Pulmonary artery endothelial cell (primary cell): ENCODE results near the gene PCCA. TPM values are rescaled to one million over a fixed set of nuclear protein-coding genes. Genes with fewer than 3 reads are reported as not detected.
"Not testable (repeated sequence)": the region's sequence is repeated elsewhere in the genome, so short reads cannot be mapped to it uniquely, and the experiment has no call there.

Experiments used
- DNase-seq: peaks from one replicate; pipeline ENCODE4 v3.0.0-alpha.2; 2011; ENCODE audit warnings: low read depth, low spot score
- total RNA-seq: library from RNA; depleted of rRNA; stranded (reverse); fragments of >200 nt; gene quantifications from 2 replicates; pipeline ENCODE4 v1.2.3, GENCODE V29; 2014

Gene PCCA
- total RNA-seq, 1 donor from 2014 or later = 28.6 TPM

DNA sequence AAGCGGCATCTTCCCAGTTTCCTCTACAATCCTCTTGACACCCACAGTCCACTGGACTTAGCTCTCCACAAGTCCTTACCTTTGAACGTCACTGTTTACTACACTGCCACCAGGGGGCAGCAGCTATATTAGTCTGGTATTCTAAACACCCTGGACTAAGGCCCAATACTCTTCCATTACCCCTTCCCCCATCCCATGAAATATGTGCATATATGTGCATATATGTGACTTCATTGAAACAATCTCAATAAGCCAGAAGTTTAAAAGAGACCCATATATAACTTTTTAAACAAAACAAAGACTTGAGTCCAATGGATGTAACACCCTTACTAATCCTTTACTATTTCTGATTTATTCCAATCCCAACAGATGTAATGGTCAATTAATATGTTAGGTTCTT lies 484.2 kb downstream of the PCCA start:
- DNase-seq = peak; percentile 64

DNA sequence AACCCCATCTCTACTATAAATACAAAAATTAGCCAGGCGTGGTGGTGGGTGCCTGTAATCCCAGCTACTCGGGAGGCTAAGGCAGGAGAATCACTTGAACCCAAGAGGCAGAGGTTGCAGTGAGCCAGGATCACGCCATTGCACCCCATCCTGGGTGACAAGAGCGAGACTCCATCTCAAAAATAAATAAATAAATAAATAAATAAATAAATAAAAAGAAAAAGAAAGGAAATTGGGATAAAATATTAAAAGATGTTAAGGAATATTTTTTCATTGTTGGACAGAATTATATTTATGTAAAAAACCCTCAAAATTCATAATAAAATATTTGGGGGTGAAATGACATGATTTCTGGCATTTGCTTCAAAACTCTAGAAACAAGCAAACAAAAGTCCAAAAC lies 488.3 kb downstream of the PCCA start:
- DNase-seq = not testable (repeated sequence)

Other genes with a start within 250 kb of the PCCA start
- gene ZIC5, start 117.3 kb upstream of the PCCA start, total RNA-seq = not detected in 2 replicates
- gene ZIC2, start 107.3 kb upstream of the PCCA start, total RNA-seq = not detected in 2 replicates